ENCODE data around the gene FPR2.

GRCh38 chr19:51815043-51815442 lies 54.1 kb downstream of the FPR2 start:
- no peak for TF ChIP-seq EP300 (IDR thresholded peaks at IDR 0.05)
- TF ChIP-seq POLR2A (IDR thresholded peaks at IDR 0.05) = no peak
- no peak for TF ChIP-seq CTCF (IDR thresholded peaks at IDR 0.05)

Data from ovary (tissue), 3 donors.